ENCODE results near the gene NKAP.
"Not testable (repeated sequence)": the region's sequence is repeated elsewhere in the genome, so short reads cannot be mapped to it uniquely, and the experiment has no call there.

NKAP gene

DNA sequence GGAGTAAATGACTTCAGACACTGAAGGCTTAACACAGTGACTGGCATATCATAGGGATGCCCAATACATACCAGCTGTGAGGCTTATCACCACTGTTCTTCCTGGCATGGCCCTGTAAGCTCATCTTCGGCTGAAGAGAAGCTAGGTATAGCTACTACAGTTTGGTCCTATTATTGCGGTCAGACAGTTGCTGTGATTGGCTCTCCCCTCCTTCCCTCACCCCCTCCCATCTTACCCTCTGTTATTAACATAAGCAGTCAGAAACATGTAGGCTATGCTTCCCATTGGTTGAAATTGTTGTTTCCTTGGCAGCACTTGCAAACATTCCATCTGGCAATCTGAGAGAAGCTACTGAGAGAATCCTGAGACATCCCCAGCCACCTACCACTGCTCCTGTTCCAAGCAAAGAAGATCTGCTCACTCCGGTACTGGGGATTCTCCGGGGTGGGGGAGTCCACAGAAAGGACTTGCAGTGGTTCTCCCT lies 47.7 kb downstream of the NKAP start, which contains the start of gene AKAP14:
AKAP14 (plus strand) TSS at position 51 of the 484 bp plus-strand sequence. CDS start 7,331 bp downstream, outside the sequence.
- no peaks in the 10 kb centered on the region for H3K4me1 ChIP-seq (ENCODE audit: control insufficient read depth in 1 of 2, insufficient read depth in 1 of 2, low read depth in 1 of 2, low read length in 1 of 2)
- no peaks in the 10 kb centered on the region for H3K36me3 ChIP-seq
- no peaks in the 10 kb centered on the region for H3K9me3 ChIP-seq
- no peaks in the 10 kb centered on the region for H3K27me3 ChIP-seq
- H3K4me3 ChIP-seq (ENCODE audit: low read depth in 1 of 2, low read length in 1 of 2) = no peak within 1 kb of the TSS
- TF ChIP-seq, protein P1, sequence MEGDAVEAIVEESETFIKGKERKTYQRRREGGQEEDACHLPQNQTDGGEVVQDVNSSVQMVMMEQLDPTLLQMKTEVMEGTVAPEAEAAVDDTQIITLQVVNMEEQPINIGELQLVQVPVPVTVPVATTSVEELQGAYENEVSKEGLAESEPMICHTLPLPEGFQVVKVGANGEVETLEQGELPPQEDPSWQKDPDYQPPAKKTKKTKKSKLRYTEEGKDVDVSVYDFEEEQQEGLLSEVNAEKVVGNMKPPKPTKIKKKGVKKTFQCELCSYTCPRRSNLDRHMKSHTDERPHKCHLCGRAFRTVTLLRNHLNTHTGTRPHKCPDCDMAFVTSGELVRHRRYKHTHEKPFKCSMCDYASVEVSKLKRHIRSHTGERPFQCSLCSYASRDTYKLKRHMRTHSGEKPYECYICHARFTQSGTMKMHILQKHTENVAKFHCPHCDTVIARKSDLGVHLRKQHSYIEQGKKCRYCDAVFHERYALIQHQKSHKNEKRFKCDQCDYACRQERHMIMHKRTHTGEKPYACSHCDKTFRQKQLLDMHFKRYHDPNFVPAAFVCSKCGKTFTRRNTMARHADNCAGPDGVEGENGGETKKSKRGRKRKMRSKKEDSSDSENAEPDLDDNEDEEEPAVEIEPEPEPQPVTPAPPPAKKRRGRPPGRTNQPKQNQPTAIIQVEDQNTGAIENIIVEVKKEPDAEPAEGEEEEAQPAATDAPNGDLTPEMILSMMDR (IDR thresholded peaks at IDR 0.05) = no peak
- H3K27ac ChIP-seq = no peak within 1 kb of the TSS

DNA sequence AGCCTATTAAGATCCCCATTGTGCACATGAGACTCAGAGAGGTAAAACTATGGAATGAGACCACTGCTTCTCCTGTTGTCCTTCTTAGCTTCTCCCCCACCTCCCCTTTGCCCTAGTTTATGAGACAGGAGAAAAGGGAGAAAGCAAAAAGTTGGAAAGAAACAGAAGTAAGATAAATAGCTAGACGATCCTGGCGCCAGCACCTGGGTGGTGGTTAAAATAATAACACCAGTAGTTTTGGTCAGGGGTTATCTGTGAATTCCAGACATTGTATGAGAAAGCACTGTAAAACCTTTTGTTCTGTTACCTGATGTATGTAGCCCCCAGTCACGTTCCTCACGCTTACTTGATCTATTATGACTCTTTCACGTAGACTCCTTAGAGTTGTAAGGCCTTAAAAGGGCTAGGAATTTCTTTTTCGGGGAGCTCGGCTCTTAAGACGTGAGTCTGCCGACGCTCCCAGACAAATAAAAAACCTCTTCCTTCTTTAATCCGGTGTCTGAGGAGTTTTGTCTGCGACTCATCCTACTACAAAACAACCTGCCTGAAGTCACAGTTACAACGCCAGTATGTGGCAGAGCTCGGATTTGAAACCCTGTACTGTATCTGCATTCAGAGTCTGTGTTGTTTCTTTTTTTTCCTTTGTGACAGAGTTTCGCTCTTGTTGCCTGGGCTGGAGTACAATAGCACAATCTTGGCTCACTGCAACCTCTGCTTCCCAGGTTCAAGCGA lies 51.4 kb downstream of the NKAP start:
- H3K4me1 ChIP-seq (ENCODE audit: control insufficient read depth in 1 of 2, insufficient read depth in 1 of 2, low read depth in 1 of 2, low read length in 1 of 2); H3K27ac ChIP-seq; H3K4me3 ChIP-seq (ENCODE audit: low read depth in 1 of 2, low read length in 1 of 2); H3K36me3 ChIP-seq; H3K27me3 ChIP-seq; H3K9me3 ChIP-seq: not testable (repeated sequence)

DNA sequence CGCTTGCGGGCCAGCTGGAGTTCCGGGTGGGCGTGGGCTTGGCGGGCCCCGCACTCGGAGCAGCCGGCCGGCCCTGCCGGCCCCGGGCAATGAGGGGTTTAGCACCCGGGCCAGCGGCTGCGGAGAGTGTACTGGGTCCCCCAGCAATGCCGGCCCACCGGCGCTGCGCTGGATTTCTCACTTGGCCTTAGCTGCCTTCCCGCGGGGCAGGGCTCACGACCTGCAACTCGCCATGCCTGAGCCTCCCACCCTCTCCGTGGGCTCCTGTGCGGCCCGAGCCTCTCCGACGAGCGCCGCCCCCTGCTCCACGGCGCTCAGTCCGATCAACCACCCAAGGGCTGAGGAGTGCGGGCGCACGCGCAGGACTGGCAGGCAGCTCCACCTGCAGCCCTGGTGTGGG lies 52.9 kb downstream of the NKAP start:
- H3K4me3 ChIP-seq (ENCODE audit: low read depth in 1 of 2, low read length in 1 of 2); H3K4me1 ChIP-seq (ENCODE audit: control insufficient read depth in 1 of 2, insufficient read depth in 1 of 2, low read depth in 1 of 2, low read length in 1 of 2); H3K27ac ChIP-seq; H3K36me3 ChIP-seq; H3K27me3 ChIP-seq; H3K9me3 ChIP-seq: not testable (repeated sequence)

DNA sequence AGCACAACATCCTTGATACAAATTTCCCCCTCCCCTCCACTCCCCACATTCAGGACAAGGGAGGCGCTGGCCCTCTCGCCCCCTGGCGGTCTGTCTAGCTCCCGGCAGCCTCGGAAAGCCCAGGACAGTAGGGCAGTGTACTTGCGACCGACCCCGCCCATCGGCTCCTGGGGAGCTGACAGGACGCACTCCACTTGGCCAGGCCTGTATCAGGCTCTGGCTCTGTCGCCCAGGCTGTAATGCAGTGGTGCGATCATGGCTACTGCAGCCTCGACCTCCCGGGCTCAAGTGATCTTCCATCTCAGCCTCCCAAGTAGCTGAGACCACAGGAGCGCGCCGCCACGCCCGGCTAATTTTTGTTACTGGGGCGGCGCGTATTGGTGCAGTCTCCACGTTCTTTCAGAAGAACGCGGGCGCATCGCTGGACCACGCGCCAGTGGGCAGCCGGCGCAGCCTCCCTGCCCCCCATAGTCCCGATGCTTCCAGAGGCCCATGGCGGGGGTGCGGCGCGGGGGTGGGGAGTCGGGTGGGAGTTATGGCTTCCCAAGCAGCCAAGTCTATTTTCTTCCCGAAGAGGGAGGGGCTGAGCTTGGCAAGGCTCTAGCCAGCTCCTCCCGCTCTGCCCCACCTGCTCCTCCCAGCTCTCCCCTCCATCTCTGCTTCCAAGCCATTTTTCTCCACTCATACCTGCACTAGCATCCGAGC lies 55.7 kb downstream of the NKAP start:
- no peaks in the 10 kb centered on the region for H3K9me3 ChIP-seq
- TF ChIP-seq, protein P1 (IDR thresholded peaks at IDR 0.05) = peak; percentile 62
- H3K4me1 ChIP-seq (ENCODE audit: control insufficient read depth in 1 of 2, insufficient read depth in 1 of 2, low read depth in 1 of 2, low read length in 1 of 2) = peaks cover 0 to 6% of the 10 kb centered on the region in 2 experiments
- H3K36me3 ChIP-seq = no peaks in the 10 kb centered on the region
- H3K4me3 ChIP-seq (ENCODE audit: low read depth in 1 of 2, low read length in 1 of 2) = peak overlapping the region; percentile 48 to 55
- H3K27ac ChIP-seq = no peak overlapping the region
- H3K27me3 ChIP-seq = peaks cover 6% of the 10 kb centered on the region

DNA sequence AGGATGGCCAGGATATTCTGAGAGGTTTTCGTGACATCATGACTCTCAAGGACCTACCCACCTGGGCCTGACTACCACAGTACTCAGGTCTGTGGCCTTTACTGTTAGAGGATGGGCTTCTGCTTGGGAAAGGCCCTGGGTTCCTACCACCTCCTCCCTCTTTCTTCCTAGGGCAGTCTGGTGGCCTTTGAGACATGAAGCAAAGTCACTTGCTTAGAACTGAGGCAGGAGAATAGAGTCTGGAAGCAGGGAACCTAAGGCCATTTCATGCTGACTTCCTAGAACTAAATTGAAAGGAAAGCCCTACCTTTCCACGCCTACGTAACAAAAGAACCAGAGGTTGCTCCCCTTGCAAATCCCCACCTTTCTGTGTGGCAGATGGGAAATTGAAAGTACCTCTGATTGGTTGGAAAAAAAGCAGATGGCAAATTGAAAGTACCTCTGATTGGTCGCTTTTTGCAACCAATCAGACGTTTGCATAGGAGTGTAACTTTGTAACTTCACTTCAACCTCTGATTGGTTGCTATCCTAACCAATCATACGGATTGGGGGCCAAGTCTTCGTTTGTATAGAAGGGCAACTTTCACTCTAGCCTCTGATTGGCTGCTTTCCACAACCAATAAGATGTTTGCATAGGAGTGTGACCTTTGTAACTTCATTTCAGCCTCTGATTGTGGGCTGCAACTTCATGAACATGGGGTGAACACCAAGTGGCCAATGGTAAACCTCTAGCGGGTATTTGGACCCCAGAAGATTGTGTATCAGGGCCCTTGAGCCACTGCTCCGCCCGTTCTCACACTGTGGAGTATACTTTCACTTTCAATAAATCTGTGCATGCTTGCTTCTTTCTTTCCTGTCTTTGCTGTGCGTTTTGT lies 57.8 kb downstream of the NKAP start:
- no peaks in the 10 kb centered on the region for H3K36me3 ChIP-seq
- H3K27ac ChIP-seq = no peak overlapping the region
- TF ChIP-seq, protein P1 (IDR thresholded peaks at IDR 0.05) = no peak
- no peak overlapping the region for H3K4me3 ChIP-seq (ENCODE audit: low read depth in 1 of 2, low read length in 1 of 2)
- no peaks in the 10 kb centered on the region for H3K9me3 ChIP-seq
- H3K4me1 ChIP-seq (ENCODE audit: control insufficient read depth in 1 of 2, insufficient read depth in 1 of 2, low read depth in 1 of 2, low read length in 1 of 2) = peaks cover 2 to 6% of the 10 kb centered on the region in 2 experiments
- H3K27me3 ChIP-seq = peaks cover 6% of the 10 kb centered on the region
